GM23338 (cell line): ENCODE results near the gene ATP4A. TPM values are rescaled to one million over a fixed set of nuclear protein-coding genes. Genes with fewer than 3 reads are reported as not detected.

ENCODE experiments used
- ATAC-seq: fragments of 200-7000 bp; cut with Tn5 transposase; 3 replicates; pipeline ENCODE4 v1.9.1; 2020
- DNase-seq: peaks from one replicate; pipeline ENCODE4 v3.0.0-alpha.2; 2015; ENCODE audit warnings: low spot score
- H2AFZ ChIP-seq: fragments of 200-600 bp; sonication (generic); 2 replicates; pipeline ENCODE4 v1.8.0; 2016; ENCODE audit warnings: antibody characterized with exemption, mild to moderate bottlenecking, moderate library complexity
- H3F3A ChIP-seq: fragments of 200-600 bp; sonication (generic); replicated peaks from 2 replicates; pipeline ENCODE4 v1.8.0; 2017; ENCODE audit warnings: antibody characterized with exemption, mixed run types, low read depth
- H3K27ac ChIP-seq: fragments of 200-600 bp; sonication (generic); 2 replicates; pipeline ENCODE4 v1.6.1; 2016; ENCODE audit warnings: low read depth
- H3K27me3 ChIP-seq: fragments of 200-600 bp; sonication (generic); 2 replicates; pipeline ENCODE4 v1.8.0; 2016; ENCODE audit warnings: mild to moderate bottlenecking, mixed run types, moderate library complexity; ENCODE audit not compliant: insufficient read depth
- H3K36me3 ChIP-seq: fragments of 200-600 bp; sonication (generic); 2 replicates; pipeline ENCODE4 v1.8.0; 2016; ENCODE audit warnings: mild to moderate bottlenecking; ENCODE audit not compliant: insufficient read depth
- H3K4me1 ChIP-seq: fragments of 200-600 bp; sonication (generic); 2 replicates; pipeline ENCODE4 v1.8.0; 2016; ENCODE audit warnings: mild to moderate bottlenecking, moderate library complexity; ENCODE audit not compliant: insufficient read depth
- H3K4me2 ChIP-seq: fragments of 200-600 bp; sonication (generic); 2 replicates; pipeline ENCODE4 v1.7.1; 2017; ENCODE audit warnings: mixed run types
- H3K4me3 ChIP-seq: fragments of 200-600 bp; sonication (generic); 2 replicates; pipeline ENCODE4 v1.6.1; 2016; ENCODE audit warnings: mixed run types
- H3K79me2 ChIP-seq: fragments of 200-600 bp; sonication (generic); replicated peaks from 2 replicates; pipeline ENCODE4 v1.8.0; 2017; ENCODE audit warnings: mild to moderate bottlenecking; ENCODE audit not compliant: insufficient read depth
- H3K9me2 ChIP-seq: fragments of 200-600 bp; sonication (generic); 2 replicates; pipeline ENCODE4 v1.8.0; 2017; ENCODE audit not compliant: insufficient read depth
- H4K20me1 ChIP-seq: fragments of 200-600 bp; sonication (generic); replicated peaks from 2 replicates; pipeline ENCODE4 v1.8.0; 2017; ENCODE audit warnings: mild to moderate bottlenecking; ENCODE audit not compliant: insufficient read depth
- H3K27ac Mint-ChIP-seq: 2 replicates; pipeline ENCODE4 v1.8.0; 2020; ENCODE audit warnings: inconsistent platforms, mild to moderate bottlenecking, moderate library complexity, mixed read lengths
- H3K27me3 Mint-ChIP-seq: 3 replicates; pipeline ENCODE4 v1.8.0; 2022; ENCODE audit warnings: low read depth, mild to moderate bottlenecking, moderate library complexity, mixed read lengths, inconsistent platforms; ENCODE audit not compliant: insufficient read depth, poor library complexity
- H3K36me3 Mint-ChIP-seq: 3 replicates; pipeline ENCODE4 v1.8.0; 2021; ENCODE audit warnings: low read depth, mild to moderate bottlenecking, inconsistent platforms, moderate library complexity, mixed read lengths
- H3K4me1 Mint-ChIP-seq: 3 replicates; pipeline ENCODE4 v1.8.0; 2020; ENCODE audit warnings: mild to moderate bottlenecking, inconsistent platforms, mixed read lengths
- H3K4me3 Mint-ChIP-seq: 3 replicates; pipeline ENCODE4 v1.8.0; 2021; ENCODE audit warnings: moderate library complexity, mild to moderate bottlenecking, inconsistent platforms, mixed read lengths
- H3K9me3 Mint-ChIP-seq: 3 replicates; pipeline ENCODE4 v1.8.0; 2020; ENCODE audit warnings: moderate library complexity, mild to moderate bottlenecking, inconsistent platforms, mixed read lengths
- CREB1 ChIP-seq: fragments of 250-450 bp; sonication (Bioruptor Pico); IDR thresholded peaks from 2 replicates; pipeline ENCODE4 v1.5.0; 2020; ENCODE audit warnings: low read depth, mild to moderate bottlenecking, moderate library complexity
- EZH2 ChIP-seq: fragments of 200-600 bp; sonication (generic); IDR thresholded peaks from one replicate; pipeline ENCODE4 v1.8.0; 2017; ENCODE audit warnings: antibody characterized with exemption, mild to moderate bottlenecking, low read depth; ENCODE audit not compliant: unreplicated experiment
- EZH2phosphoT487 ChIP-seq: fragments of 200-600 bp; sonication (generic); IDR thresholded peaks from one replicate; pipeline ENCODE4 v1.8.1; 2018; ENCODE audit warnings: antibody characterized with exemption; ENCODE audit not compliant: unreplicated experiment
- JUNB ChIP-seq: IDR thresholded peaks from one replicate; pipeline ENCODE4 v1.6.1; 2016; ENCODE audit warnings: antibody characterized with exemption; ENCODE audit not compliant: unreplicated experiment
- NANOG ChIP-seq: IDR thresholded peaks from 2 replicates; pipeline ENCODE4 v1.6.1; 2016; ENCODE audit warnings: antibody characterized with exemption, borderline replicate concordance
- POLR2AphosphoS5 ChIP-seq: IDR thresholded peaks from 2 replicates; pipeline ENCODE4 v1.6.1; 2016; ENCODE audit warnings: antibody characterized with exemption, low read depth
- STAT1 ChIP-seq: IDR thresholded peaks from one replicate; pipeline ENCODE4 v1.6.1; 2016; ENCODE audit warnings: antibody characterized with exemption; ENCODE audit not compliant: unreplicated experiment
- ZNF114 ChIP-seq: fragments of 250-450 bp; sonication (Bioruptor Pico); IDR thresholded peaks from 2 replicates; pipeline ENCODE4 v1.5.0; 2020; ENCODE audit warnings: mild to moderate bottlenecking, moderate library complexity
- ZNF331 ChIP-seq: fragments of 250-450 bp; sonication (Bioruptor Pico); IDR thresholded peaks from 2 replicates; pipeline ENCODE4 v1.5.0; 2020; ENCODE audit warnings: low read depth, mild to moderate bottlenecking, moderate library complexity
- polyA plus RNA-seq: library from polyadenylated mRNA; unstranded; fragments of >200 nt; fragmentation: Nextera tagmentation; extraction: Ambion mirVana; gene quantifications from 2 replicates; pipeline ENCODE4 v1.2.1, GENCODE V29; 2016
- total RNA-seq: library from RNA; depleted of rRNA; stranded (reverse); fragments of >200 nt; shearing (Covaris generic); gene quantifications from 2 replicates; pipeline ENCODE4 v1.2.3, GENCODE V29; 2014
- TF ChIP-seq, protein P1 (sequence below), 2 experiments: fragments of 200-600 bp in 1 of 2; sonication (generic) in 1 of 2; conservative IDR thresholded peaks; 2 replicates each; pipeline versions ENCODE4 v1.5.1 to v1.6.1; 2016 to 2017; ENCODE audit warnings: antibody characterized with exemption in 2 of 2, low read depth in 2 of 2, mild to moderate bottlenecking in 2 of 2, moderate library complexity in 1 of 2
- TF ChIP-seq, protein P2 (sequence below): IDR thresholded peaks from one replicate; pipeline ENCODE4 v1.6.1; 2018; ENCODE audit warnings: antibody characterized with exemption; ENCODE audit not compliant: unreplicated experiment
- TF ChIP-seq, protein P3 (sequence below): IDR thresholded peaks from 2 replicates; pipeline ENCODE4 v1.6.1; 2016; ENCODE audit warnings: antibody characterized with exemption
- TF ChIP-seq, protein P4 (sequence below): fragments of 250-450 bp; sonication (Bioruptor Pico); IDR thresholded peaks from 2 replicates; pipeline ENCODE4 v1.5.0; 2020; ENCODE audit warnings: mild to moderate bottlenecking, moderate library complexity

Gene ATP4A
- total and polyA plus RNA-seq, 2 experiments from 2014 or later, result 0.61 to 0.63 TPM

DNA sequence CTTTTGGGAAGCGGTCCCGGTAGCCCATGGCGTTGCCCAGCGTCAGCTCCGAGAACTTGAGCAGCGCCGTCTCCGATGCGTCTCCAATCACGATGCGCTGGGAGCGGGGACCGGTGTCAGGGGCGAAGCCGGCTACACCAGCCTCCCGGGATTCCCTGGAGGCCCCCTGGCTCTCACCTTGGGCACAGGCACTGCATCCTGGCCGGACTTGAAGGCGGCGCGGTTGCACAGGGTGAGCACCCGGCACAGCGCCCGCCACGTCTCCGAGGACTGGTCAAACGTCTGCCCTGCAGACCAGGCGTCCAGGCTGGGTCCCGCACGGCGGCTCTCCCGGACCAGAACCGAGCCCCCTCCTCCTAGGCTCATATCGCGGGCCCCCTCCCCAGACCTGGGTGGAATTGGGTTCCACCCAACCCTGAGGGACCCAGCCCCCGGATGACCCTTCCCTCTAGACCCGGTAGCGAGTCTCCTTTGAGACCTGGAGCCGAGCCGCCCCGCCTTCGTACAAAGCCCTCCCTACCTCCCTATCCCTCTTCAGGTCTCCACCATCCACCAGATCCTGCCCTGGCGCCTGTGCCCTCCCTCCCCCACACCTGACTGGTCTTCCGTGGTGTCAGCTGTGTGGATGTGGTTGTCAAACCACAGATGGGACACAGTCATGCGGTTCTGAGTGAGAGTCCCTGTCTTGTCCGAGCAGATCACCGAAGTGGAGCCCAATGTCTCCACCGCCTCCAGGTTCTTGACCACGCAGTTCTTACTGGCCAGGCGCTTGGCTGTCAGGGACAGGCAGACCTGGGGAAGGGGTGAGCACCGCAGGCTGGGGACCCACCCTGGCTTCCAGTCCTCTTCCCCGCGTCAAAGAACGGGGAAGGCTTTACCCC is 4.8 kb downstream of the ATP4A start:
- peaks cover 11% of the 10 kb centered on the region; the same call in 1 of the 2 replicates for H3F3A ChIP-seq
- Mint-ChIP-seq H3K4me3 (peak overlapping the region; percentile 85), H3K36me3 (no peaks in the 10 kb centered on the region; the same call in 2 of the 3 replicates), H3K9me3 (no peaks in the 10 kb centered on the region; the same call in 1 of the 3 replicates), H3K27ac (no peak overlapping the region), H3K4me1 (peaks cover 12% of the 10 kb centered on the region), H3K27me3 (peaks cover 26% of the 10 kb centered on the region)
- H3K79me2 ChIP-seq, result no peaks in the 10 kb centered on the region
- H3K36me3 ChIP-seq, result no peaks in the 10 kb centered on the region
- H4K20me1 ChIP-seq, result no peaks in the 10 kb centered on the region
- peaks cover 10% of the 10 kb centered on the region for H3K27me3 ChIP-seq
- H3K4me3 ChIP-seq, result peak overlapping the region; percentile 79
- peaks cover 8% of the 10 kb centered on the region; the same call in 1 of the 2 replicates for H3K4me1 ChIP-seq
- H3K27ac ChIP-seq, result no peak overlapping the region
- H3K4me2 ChIP-seq, result peak overlapping the region; percentile 84
- no peaks in the 10 kb centered on the region for H3K9me2 ChIP-seq
- TF ChIP-seq STAT1, result no peak
- no peak for TF ChIP-seq EZH2
- no peak for TF ChIP-seq ZNF114 (CRISPR knock-in tag)
- no peak for TF ChIP-seq NANOG
- TF ChIP-seq CREB1 (CRISPR knock-in tag), result no peak
- TF ChIP-seq, protein P1, sequence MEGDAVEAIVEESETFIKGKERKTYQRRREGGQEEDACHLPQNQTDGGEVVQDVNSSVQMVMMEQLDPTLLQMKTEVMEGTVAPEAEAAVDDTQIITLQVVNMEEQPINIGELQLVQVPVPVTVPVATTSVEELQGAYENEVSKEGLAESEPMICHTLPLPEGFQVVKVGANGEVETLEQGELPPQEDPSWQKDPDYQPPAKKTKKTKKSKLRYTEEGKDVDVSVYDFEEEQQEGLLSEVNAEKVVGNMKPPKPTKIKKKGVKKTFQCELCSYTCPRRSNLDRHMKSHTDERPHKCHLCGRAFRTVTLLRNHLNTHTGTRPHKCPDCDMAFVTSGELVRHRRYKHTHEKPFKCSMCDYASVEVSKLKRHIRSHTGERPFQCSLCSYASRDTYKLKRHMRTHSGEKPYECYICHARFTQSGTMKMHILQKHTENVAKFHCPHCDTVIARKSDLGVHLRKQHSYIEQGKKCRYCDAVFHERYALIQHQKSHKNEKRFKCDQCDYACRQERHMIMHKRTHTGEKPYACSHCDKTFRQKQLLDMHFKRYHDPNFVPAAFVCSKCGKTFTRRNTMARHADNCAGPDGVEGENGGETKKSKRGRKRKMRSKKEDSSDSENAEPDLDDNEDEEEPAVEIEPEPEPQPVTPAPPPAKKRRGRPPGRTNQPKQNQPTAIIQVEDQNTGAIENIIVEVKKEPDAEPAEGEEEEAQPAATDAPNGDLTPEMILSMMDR (conservative IDR thresholded peaks at IDR 0.05; ENCODE audit: low read depth in 2 of 2), result no peak
- TF ChIP-seq, protein P2, sequence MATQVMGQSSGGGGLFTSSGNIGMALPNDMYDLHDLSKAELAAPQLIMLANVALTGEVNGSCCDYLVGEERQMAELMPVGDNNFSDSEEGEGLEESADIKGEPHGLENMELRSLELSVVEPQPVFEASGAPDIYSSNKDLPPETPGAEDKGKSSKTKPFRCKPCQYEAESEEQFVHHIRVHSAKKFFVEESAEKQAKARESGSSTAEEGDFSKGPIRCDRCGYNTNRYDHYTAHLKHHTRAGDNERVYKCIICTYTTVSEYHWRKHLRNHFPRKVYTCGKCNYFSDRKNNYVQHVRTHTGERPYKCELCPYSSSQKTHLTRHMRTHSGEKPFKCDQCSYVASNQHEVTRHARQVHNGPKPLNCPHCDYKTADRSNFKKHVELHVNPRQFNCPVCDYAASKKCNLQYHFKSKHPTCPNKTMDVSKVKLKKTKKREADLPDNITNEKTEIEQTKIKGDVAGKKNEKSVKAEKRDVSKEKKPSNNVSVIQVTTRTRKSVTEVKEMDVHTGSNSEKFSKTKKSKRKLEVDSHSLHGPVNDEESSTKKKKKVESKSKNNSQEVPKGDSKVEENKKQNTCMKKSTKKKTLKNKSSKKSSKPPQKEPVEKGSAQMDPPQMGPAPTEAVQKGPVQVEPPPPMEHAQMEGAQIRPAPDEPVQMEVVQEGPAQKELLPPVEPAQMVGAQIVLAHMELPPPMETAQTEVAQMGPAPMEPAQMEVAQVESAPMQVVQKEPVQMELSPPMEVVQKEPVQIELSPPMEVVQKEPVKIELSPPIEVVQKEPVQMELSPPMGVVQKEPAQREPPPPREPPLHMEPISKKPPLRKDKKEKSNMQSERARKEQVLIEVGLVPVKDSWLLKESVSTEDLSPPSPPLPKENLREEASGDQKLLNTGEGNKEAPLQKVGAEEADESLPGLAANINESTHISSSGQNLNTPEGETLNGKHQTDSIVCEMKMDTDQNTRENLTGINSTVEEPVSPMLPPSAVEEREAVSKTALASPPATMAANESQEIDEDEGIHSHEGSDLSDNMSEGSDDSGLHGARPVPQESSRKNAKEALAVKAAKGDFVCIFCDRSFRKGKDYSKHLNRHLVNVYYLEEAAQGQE, result no peak
- no peak for TF ChIP-seq ZNF331
- no peak for TF ChIP-seq EZH2phosphoT487
- TF ChIP-seq JUNB, result no peak
- no peak for TF ChIP-seq POLR2AphosphoS5
- TF ChIP-seq, protein P3, sequence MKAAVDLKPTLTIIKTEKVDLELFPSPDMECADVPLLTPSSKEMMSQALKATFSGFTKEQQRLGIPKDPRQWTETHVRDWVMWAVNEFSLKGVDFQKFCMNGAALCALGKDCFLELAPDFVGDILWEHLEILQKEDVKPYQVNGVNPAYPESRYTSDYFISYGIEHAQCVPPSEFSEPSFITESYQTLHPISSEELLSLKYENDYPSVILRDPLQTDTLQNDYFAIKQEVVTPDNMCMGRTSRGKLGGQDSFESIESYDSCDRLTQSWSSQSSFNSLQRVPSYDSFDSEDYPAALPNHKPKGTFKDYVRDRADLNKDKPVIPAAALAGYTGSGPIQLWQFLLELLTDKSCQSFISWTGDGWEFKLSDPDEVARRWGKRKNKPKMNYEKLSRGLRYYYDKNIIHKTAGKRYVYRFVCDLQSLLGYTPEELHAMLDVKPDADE, result no peak
- TF ChIP-seq, protein P4, sequence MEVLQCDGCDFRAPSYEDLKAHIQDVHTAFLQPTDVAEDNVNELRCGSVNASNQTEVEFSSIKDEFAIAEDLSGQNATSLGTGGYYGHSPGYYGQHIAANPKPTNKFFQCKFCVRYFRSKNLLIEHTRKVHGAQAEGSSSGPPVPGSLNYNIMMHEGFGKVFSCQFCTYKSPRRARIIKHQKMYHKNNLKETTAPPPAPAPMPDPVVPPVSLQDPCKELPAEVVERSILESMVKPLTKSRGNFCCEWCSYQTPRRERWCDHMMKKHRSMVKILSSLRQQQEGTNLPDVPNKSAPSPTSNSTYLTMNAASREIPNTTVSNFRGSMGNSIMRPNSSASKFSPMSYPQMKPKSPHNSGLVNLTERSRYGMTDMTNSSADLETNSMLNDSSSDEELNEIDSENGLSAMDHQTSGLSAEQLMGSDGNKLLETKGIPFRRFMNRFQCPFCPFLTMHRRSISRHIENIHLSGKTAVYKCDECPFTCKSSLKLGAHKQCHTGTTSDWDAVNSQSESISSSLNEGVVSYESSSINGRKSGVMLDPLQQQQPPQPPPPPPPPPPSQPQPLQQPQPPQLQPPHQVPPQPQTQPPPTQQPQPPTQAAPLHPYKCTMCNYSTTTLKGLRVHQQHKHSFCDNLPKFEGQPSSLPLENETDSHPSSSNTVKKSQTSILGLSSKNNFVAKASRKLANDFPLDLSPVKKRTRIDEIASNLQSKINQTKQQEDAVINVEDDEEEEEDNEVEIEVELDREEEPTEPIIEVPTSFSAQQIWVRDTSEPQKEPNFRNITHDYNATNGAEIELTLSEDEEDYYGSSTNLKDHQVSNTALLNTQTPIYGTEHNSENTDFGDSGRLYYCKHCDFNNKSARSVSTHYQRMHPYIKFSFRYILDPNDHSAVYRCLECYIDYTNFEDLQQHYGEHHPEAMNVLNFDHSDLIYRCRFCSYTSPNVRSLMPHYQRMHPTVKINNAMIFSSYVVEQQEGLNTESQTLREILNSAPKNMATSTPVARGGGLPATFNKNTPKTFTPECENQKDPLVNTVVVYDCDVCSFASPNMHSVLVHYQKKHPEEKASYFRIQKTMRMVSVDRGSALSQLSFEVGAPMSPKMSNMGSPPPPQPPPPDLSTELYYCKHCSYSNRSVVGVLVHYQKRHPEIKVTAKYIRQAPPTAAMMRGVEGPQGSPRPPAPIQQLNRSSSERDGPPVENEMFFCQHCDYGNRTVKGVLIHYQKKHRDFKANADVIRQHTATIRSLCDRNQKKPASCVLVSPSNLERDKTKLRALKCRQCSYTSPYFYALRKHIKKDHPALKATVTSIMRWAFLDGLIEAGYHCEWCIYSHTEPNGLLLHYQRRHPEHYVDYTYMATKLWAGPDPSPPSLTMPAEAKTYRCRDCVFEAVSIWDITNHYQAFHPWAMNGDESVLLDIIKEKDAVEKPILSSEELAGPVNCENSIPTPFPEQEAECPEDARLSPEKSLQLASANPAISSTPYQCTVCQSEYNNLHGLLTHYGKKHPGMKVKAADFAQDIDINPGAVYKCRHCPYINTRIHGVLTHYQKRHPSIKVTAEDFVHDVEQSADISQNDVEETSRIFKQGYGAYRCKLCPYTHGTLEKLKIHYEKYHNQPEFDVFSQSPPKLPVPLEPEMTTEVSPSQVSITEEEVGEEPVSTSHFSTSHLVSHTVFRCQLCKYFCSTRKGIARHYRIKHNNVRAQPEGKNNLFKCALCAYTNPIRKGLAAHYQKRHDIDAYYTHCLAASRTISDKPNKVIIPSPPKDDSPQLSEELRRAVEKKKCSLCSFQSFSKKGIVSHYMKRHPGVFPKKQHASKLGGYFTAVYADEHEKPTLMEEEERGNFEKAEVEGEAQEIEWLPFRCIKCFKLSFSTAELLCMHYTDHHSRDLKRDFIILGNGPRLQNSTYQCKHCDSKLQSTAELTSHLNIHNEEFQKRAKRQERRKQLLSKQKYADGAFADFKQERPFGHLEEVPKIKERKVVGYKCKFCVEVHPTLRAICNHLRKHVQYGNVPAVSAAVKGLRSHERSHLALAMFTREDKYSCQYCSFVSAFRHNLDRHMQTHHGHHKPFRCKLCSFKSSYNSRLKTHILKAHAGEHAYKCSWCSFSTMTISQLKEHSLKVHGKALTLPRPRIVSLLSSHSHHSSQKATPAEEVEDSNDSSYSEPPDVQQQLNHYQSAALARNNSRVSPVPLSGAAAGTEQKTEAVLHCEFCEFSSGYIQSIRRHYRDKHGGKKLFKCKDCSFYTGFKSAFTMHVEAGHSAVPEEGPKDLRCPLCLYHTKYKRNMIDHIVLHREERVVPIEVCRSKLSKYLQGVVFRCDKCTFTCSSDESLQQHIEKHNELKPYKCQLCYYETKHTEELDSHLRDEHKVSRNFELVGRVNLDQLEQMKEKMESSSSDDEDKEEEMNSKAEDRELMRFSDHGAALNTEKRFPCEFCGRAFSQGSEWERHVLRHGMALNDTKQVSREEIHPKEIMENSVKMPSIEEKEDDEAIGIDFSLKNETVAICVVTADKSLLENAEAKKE (CRISPR knock-in tag), result no peak
- H2AFZ ChIP-seq, result no peak overlapping the region
- ATAC-seq (peak; percentile 23), DNase-seq (no peak)
